Measurements from ENCODE around the gene PIP4P1.

Gene PIP4P1

DNA sequence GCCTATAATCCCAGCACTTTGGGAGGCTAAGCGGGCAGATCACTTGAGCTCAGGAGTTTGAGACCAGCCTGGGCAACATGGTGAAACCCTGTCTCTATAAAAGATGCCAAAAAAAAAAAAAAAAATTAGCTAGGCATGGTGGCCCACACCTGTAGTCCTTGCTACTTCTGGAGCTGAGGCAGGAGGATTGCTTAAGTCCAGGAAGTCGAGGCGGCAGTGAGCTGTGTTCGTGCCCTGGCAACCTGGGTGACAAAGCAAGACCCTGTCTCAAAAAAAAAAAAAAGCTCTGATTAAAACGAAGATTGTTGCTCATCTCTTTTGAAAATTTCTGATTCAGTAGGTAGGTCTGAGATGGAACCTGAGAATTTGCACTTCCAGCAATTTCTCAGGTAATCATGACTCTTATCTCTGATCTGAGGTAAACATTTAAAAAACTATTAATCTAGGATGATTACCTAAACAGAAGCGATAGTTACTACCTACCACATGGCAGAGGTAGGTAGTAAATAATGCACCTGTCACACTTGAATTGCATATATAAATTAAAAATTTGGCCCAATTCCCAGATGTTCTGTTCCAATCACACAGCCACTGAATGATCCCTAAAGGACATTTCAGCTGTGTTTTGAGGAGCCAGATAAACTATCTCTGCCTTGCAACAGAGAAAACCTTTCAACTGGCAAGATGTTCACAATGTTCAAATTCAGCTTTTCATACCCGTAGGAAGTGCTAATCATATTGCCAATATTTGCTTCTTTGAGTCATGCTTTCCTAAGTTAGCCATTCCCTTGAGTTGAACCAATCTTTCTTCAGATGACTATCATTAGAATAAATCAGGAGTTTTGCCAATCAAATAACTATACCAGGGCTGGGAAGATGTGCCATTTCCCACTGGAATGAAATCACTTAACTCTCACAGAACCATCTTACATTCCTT lies 43.7 kb downstream of the PIP4P1 start:
- Histone ChIP-seq H3K9me3 (ENCODE audit: low read length) (no peaks in the 10 kb centered on the region), H3K36me3 (ENCODE audit: insufficient read depth, low read length) (no peaks in the 10 kb centered on the region), H3K4me3 (ENCODE audit: low read depth in 1 of 2, low read length in 2 of 2) (no peak overlapping the region), H3K27me3 (ENCODE audit: control insufficient read depth in 1 of 2, insufficient read depth in 2 of 2, low read length in 2 of 2) (no peaks in the 10 kb centered on the region), H3K4me1 (ENCODE audit: insufficient read depth, low read length) (no peaks in the 10 kb centered on the region), H3K9ac (ENCODE audit: low read length) (no peak overlapping the region), H3K27ac (ENCODE audit: low read depth, low read length) (no peak overlapping the region)

DNA sequence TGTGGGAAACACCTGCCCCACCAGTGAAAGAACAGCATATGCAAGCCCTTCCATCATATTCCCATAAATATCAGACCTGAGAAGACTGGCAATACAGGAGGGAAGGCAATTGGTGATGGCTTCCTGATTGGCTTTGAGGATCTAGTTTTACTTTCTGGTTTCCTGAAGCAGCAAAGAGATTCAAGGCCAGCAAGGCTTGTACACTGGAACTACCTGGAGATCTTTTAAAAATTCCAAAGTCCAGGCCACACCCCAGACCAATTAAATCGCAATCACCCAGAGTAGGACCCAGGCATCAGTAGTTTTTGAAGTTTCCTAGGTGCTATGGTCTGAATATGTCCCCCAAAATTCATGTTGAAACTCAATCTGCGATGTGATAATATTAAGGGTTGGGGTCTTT lies 45.0 kb downstream of the PIP4P1 start:
- Histone ChIP-seq H3K36me3 (ENCODE audit: insufficient read depth, low read length) (no peaks in the 10 kb centered on the region), H3K27ac (ENCODE audit: low read depth, low read length) (no peak overlapping the region), H3K27me3 (ENCODE audit: control insufficient read depth in 1 of 2, insufficient read depth in 2 of 2, low read length in 2 of 2) (no peaks in the 10 kb centered on the region), H3K9ac (ENCODE audit: low read length) (no peak overlapping the region), H3K4me1 (ENCODE audit: insufficient read depth, low read length) (peaks cover 11% of the 10 kb centered on the region), H3K4me3 (ENCODE audit: low read depth in 1 of 2, low read length in 2 of 2) (no peak overlapping the region), H3K9me3 (ENCODE audit: low read length) (no peaks in the 10 kb centered on the region)

DNA sequence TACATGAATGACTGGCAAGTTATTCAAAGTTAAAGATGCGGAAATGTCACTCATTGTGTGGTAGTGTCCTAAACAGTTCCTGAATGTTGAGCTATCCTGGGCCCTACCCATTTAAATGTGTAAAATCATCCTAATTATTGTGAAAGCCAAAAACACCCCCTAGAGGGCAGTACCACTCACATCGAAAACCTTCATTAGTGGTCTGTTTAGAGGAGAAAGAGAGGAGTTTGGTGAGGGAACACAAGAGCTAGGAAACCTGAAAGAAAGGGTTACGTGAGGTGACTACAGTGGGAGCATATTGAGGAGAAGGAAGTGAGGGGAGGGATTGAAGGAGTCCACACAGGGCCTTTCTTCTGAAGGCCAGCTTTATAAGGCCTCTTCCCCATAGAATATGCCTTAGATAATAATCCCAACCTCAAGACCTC lies 45.4 kb downstream of the PIP4P1 start:
- Histone ChIP-seq H3K27me3 (ENCODE audit: control insufficient read depth in 1 of 2, insufficient read depth in 2 of 2, low read length in 2 of 2) (no peaks in the 10 kb centered on the region), H3K9me3 (ENCODE audit: low read length) (no peaks in the 10 kb centered on the region), H3K27ac (ENCODE audit: low read depth, low read length) (no peak overlapping the region), H3K36me3 (ENCODE audit: insufficient read depth, low read length) (no peaks in the 10 kb centered on the region), H3K4me1 (ENCODE audit: insufficient read depth, low read length) (peaks cover 13% of the 10 kb centered on the region), H3K4me3 (ENCODE audit: low read depth in 1 of 2, low read length in 2 of 2) (no peak overlapping the region), H3K9ac (ENCODE audit: low read length) (no peak overlapping the region)

DNA sequence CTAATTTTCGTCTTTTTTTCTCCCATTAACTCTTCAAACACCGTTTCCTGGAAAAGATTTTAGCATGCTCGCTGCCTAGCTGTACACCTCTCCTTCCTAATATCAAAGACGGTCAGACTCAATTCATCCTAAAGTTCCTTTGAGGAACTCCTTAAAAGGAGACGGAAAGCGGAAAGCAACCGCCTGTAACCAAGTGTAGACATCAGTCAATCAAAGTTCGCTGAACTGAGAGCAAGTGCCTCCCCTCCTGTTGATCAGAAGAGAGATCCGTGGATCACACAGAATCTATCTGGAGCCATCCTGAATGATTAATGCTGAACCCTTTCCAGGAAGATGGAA lies 47.5 kb downstream of the PIP4P1 start:
- no peaks in the 10 kb centered on the region for H3K27me3 ChIP-seq (ENCODE audit: control insufficient read depth in 1 of 2, insufficient read depth in 2 of 2, low read length in 2 of 2)
- H3K36me3 ChIP-seq (ENCODE audit: insufficient read depth, low read length) = no peaks in the 10 kb centered on the region
- peak overlapping the region; percentile 69 to 80 for H3K4me3 ChIP-seq (ENCODE audit: low read depth in 1 of 2, low read length in 2 of 2)
- peak overlapping the region; percentile 90 for H3K27ac ChIP-seq (ENCODE audit: low read depth, low read length)
- H3K9me3 ChIP-seq (ENCODE audit: low read length) = no peaks in the 10 kb centered on the region
- H3K9ac ChIP-seq (ENCODE audit: low read length) = peak overlapping the region; percentile 65
- H3K4me1 ChIP-seq (ENCODE audit: insufficient read depth, low read length) = peaks cover 13% of the 10 kb centered on the region

DNA sequence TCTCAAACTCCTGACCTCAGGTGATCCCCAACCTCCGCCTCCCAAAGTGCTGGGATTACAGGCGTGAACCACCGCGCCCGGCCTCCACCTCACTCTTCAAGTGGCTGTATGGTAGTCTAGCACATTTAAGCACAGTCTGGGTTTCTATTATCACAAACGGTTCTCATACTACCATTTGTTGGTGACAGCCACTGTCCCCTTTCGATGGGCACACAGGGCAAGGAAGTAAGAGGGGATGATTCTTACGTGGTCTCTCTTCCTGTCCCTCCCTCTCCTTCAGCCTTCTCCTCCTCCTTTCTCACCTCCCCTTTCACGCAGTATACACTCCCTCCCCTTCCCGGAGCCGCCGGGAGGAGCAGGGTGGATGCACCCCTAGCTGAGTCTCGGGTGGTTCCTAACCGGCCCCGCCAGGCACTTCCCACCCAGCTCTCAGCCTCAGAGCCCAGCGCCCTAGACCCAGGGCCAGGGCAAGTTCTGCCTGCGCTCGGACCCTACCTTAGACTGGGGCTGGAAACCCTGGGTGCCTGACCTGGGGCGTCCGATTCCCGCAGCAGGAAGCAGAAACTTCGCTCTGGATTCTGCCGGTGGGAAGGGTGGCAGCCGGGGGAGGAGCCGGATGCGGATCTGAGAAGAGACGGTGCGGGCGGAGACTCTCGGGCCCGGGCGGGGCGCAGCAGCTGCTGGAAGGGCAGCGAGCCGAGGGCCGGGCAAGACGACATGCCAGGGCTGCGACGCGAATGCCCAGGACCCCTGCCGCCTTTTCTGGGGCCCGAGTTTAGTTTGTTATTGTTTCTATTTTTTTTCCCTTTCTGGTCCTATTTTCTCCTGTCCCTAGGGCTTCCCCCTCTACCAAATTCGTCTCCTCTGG lies 48.1 kb downstream of the PIP4P1 start, which contains the start of gene TEP1:
Gene TEP1, minus strand, starts transcription at position 626 of the 868 bp plus-strand sequence. CDS start 5,062 bp downstream, outside the sequence.
- Histone ChIP-seq H3K9me3 (ENCODE audit: low read length) (no peaks in the 10 kb centered on the region), H3K36me3 (ENCODE audit: insufficient read depth, low read length) (peaks cover 4% of the 10 kb centered on the region), H3K4me3 (ENCODE audit: low read depth in 1 of 2, low read length in 2 of 2) (peak within 1 kb of the TSS; percentile 69 to 80), H3K27ac (ENCODE audit: low read depth, low read length) (peak within 1 kb of the TSS; percentile 90), H3K4me1 (ENCODE audit: insufficient read depth, low read length) (peaks cover 13% of the 10 kb centered on the region), H3K27me3 (ENCODE audit: control insufficient read depth in 1 of 2, insufficient read depth in 2 of 2, low read length in 2 of 2) (no peaks in the 10 kb centered on the region), H3K9ac (ENCODE audit: low read length) (peak within 1 kb of the TSS; percentile 65)

DNA sequence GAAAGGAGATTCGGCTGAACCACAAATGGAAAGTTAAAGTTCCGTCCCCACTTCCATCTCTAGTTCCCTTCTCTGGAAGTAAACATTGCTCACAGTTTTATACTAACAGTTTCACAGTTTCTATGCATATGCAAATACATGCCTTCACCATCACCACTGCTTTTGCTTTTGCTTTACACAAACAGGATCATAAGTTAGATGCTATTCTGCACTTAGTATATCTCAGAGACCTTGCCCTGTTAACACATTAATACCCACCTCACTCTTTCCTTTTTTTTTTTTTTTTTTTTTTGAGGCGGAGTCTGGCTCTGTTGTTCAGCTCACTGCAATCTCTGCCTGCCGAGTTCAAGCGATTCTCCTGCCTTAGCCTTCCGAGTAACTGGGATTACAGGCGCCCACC lies 48.8 kb downstream of the PIP4P1 start:
- peak overlapping the region; percentile 69 to 80 for H3K4me3 ChIP-seq (ENCODE audit: low read depth in 1 of 2, low read length in 2 of 2)
- peak overlapping the region; percentile 90 for H3K27ac ChIP-seq (ENCODE audit: low read depth, low read length)
- peaks cover 13% of the 10 kb centered on the region for H3K4me1 ChIP-seq (ENCODE audit: insufficient read depth, low read length)
- no peaks in the 10 kb centered on the region for H3K27me3 ChIP-seq (ENCODE audit: control insufficient read depth in 1 of 2, insufficient read depth in 2 of 2, low read length in 2 of 2)
- H3K9ac ChIP-seq (ENCODE audit: low read length) = peak overlapping the region; percentile 65
- peaks cover 11% of the 10 kb centered on the region for H3K36me3 ChIP-seq (ENCODE audit: insufficient read depth, low read length)
- no peaks in the 10 kb centered on the region for H3K9me3 ChIP-seq (ENCODE audit: low read length)

DNA sequence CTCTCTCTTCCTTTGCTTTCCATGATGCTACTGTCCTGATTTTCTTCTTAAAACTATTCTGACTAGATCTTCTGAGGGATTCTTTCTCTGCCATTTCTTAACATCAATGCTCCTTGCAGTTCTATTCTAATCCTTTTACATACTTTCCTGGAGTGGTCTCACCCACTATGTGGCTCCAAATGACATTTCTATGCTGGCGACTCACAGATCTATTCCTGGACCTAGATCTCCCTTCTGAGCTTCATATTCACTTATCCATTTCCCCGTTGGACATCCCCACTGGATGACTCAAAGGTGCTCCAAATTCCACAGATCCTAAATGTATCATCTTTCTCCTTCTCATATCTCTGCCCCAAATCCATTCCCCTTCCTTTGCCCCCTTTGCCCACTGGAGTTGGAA lies 52.0 kb downstream of the PIP4P1 start:
- H3K27ac ChIP-seq (ENCODE audit: low read depth, low read length) = no peak overlapping the region
- no peak overlapping the region for H3K9ac ChIP-seq (ENCODE audit: low read length)
- no peaks in the 10 kb centered on the region for H3K27me3 ChIP-seq (ENCODE audit: control insufficient read depth in 1 of 2, insufficient read depth in 2 of 2, low read length in 2 of 2)
- no peaks in the 10 kb centered on the region for H3K9me3 ChIP-seq (ENCODE audit: low read length)
- peaks cover 37% of the 10 kb centered on the region for H3K36me3 ChIP-seq (ENCODE audit: insufficient read depth, low read length)
- peaks cover 13% of the 10 kb centered on the region for H3K4me1 ChIP-seq (ENCODE audit: insufficient read depth, low read length)
- H3K4me3 ChIP-seq (ENCODE audit: low read depth in 1 of 2, low read length in 2 of 2) = no peak overlapping the region

Data from muscle layer of colon (tissue), 2 donors.